Kidney glomerular epithelial cell (primary cell): Measurements from ENCODE around the gene MXRA8.

Source experiments
- DNase-seq: peaks from one replicate; lab custom pipeline; 2025; lab: John Stamatoyannopoulos, UW

Gene MXRA8

DNA sequence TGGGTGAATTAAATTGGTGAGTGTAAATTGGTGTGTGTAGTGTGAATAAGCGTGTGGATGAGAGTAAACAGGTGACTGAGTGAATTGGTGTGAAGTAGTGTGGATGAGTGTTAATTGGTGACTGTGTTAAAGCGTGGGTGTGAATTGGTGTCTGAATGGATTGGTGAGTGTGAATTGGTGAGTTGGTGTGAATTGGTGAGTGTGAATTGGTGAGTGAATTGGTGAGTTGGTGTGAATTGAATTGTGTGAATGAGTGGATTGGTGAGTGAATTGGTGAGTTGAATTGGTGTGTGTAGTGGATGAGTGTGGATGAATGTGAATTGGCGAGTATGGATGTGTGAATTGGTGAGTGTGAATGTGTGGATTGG, 8.3 kb upstream of the MXRA8 start:
- no peak for DNase-seq

DNA sequence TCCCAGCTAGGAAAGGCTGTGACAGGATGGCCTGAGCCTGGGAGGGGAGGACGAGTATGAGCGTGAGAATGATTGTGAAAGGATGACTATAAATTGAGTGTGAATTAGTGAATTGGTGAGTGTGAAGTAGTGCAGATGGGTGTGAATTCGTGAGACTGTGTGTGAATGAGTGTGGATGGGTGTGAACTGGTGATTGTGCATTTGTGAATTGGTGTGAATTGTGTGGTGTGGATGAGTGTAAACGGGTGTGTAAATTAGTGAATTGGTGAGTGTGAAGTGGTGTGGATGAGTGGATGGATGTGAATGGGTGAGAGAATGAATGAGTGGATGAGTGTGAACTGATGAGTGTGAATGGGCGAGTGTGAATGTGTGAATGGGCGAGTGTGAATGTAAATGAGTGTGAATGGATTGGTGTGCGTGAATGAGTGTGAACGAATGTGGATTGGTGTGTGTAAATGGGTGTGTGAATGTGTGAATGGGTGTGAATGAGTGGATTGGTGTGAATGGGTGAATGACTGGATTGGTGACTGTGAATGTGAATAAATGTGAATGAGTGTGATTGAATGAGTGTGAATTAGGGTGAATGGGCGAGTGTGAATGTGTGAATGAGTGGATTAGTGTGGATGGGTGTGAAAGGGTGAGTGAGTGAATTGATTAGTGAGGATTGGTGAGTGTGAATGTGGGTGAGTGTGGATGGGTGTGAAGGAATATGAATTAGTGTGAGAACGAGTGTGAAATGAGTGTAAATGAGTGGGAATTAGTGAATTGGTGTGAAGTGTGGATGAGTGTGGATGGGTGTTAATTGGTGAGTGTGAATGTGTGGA, 7.7 kb upstream of the MXRA8 start:
- no peak for DNase-seq

DNA sequence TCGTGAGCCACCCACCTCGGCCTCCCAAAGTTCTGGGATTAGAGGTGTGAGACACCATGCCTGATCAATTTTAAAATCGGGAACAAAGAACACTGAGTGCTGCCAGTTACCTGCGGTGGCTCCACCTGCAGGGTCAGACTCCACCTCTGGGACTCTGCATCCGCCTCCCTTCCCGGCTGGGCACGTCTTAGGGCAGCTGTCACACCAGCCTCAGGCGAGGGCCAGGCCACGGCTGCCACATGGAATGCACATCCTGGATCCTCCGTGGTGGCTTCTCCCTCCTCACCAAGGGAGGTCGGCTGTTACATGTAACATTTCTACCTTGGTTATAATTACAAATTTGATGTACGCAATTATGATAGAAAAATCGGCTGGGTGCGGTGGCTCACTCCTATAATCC, 5.9 kb upstream of the MXRA8 start:
- DNase-seq: no peak

DNA sequence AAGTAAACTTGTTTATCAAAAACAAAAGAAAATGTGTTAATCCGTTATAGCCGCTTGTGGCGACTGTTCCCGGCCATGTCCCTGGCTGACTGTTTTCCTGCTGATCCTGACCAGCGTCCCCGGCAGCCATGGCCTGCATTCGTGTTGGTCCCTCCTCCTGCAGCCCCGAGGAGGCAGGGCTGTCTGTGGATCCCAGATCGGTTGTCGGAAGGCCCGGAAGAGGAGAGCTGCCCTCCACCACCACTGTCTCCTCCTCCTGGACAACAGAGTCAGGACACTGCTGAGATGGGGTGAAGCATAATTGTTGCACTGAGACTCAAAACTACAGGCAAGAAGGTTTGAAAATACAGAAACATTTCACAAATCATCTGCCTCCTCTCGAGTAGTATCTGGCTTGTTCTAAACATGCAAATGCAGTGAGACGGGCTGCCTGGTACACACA, 3.6 kb upstream of the MXRA8 start:
- peak; percentile 32 for DNase-seq

DNA sequence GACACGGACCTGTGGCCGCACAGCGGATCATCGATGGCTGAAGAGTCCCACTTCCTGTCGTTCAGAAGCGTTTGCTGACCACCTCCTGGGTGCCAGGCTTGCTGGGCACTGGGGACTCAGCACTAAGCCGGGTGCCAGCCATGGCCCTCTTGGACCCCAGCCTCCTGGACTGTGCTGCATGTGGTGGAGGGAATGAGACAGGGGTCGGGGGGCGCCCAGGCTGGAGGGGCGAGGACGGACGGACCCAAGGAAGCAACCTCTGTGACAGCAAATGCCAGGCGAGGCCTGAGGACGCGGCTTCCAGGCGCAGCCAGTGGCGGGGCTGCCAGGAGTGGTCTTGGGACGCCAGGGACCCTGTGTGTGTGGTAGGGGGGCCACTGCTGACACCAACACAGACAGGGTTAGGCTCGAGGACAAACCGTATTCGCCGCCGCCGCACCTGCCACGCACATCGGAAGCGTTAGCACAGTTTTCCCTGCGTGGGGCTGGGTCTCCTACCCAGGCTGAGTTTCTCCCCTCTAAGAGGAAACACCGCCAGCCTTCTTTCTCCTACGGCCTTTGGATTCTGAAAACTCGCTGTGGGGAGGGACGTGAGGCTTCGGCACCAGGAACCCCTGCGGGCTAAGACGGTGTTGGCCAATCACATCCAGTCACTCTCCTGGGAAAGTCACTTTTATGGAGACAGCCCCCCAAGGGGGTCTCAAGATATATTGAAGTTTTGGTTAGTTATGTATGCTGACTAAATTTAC, 3.1 kb upstream of the MXRA8 start:
- DNase-seq: no peak

DNA sequence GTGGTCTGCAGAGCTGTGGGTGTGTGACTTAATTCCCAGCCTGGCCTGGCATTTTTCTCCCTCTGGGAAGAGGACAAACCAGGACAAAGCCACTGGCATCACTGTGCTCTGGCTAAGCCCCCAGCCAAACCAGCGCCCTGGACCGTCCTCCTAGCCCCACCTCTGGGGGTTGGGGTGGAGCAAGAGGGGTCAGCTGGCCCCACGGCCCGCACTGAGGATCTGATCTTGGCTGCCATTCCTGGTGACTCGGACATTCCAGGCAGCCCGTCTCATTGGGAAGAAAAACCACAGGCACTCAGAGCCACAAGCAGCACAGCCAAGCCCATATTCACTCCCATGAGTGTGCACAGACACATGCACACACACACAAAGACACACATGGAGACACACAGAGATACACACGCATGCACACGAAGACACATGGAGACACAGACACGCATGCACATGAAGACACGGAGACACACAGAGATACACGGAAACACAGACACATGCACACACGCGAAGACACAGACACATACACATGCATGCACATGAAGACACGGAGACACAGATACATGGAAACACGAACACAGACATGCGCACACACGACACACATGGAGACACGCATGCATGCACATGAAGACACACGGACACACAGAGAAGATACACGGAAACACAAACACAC, 2.3 kb upstream of the MXRA8 start:
- peak; percentile 89 for DNase-seq

DNA sequence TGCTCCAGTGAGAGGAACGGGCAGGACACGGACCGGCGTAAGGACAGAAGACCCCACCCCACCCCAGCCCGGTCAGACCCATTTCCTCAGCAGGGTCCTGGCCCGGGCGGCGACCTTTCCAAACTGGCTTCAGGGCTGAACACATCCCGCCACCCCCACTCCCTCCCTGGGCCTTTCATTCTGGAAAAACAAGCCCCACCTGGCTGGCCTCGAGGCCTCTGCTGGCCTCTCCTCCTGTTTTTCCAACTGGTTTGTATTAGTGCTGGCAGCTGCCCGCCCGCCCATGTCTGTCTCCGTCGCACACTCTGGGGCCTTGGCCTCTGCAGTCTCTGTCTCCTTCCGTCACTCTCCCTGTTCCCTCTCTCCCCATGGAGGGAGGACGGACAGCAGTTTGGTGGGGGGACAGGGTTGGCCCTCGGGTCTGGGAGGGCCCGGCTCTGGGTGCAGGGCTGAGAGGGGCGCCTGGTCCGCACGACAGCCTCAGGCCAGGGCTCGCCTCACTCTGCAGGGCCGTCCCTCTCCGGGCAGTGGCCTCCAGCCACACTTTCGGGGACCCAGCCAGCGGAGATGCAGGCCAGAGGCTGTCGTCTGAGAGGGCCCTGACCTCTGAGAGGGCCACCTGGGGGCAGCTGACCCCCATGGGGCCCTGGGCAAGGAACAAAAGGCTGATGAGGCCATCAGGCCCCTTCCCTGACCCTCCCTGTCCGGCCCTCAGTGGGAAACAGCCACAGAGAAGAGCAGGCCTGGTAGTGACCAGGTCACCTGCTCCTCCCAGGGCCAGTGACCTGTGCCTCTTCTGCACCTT, 1.5 kb upstream of the MXRA8 start:
- DNase-seq: no peak

DNA sequence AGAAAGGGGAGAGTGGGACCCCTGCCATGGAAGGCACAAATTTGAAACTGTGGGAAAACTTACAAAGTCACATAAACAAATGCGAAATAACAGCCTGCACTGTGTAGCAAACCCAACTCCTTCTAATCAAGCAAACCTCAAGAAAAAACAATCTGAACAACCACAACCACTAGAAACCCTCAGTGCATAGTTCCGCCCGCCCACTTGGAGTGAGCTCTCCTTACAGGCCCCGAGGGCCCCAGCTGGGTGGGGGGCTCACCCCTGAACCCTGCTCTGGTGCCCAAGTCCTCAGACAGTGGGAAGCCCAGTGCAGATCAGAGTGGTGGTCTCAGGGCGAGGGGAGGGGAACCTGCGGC, 931 bp upstream of the MXRA8 start:
- no peak for DNase-seq

DNA sequence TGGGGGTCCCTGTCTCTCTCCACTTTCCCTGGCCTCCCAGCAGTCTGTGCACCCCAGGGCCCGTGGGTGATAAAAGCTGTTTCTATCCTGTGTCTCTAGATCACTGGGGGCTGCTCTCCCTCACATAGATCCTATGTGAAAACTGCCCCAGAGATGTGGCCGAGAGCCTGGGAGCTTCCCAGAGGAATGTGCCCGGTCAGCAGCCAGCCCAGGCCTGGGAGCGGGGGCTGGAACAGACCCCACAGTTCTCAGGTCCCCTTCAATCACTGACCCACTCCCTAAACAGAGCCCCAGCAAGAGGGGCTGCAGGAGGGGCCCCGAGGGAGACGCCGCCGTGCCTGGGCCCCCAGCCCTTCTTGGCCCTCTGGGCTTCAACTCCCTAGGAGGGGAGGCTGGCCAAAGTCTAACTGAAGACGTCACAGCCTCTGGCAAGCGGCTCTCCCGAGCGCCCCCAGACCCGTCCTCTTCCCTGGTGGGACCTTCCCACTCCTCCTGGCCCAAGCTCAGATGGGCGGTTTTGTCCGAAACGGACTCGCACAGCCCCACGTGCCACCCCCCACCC, 403 bp downstream of the MXRA8 start:
- DNase-seq: peak; percentile 40

DNA sequence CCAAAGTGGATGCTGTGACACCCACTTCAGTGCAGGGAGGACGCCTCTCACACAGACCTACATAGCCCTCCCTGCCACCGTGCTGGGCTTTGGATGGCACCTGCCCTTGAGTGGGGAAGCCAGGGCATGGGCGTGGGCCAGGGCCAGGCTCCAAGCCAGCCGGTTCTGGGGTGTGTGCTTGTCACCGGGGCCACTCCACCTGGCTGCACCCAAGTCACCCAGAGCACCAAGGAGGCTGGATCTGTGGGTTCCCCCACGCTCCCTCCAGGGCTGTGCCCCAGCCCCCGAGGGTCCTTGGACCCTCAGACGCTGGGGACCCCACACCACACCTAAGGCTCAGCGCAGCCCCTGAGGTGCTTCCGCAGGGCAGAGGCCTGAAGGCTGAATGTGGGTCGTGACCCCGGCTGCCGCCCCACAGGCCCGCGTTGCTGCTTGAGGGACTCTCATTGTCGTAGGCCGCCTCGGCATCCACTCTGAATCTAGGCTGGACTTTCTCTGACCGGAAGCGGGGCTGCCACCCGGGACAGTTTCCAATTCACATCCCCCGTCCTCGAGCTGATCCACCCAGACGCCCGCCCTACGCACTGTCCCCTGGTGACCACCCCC, 1.5 kb downstream of the MXRA8 start:
- no peak for DNase-seq

DNA sequence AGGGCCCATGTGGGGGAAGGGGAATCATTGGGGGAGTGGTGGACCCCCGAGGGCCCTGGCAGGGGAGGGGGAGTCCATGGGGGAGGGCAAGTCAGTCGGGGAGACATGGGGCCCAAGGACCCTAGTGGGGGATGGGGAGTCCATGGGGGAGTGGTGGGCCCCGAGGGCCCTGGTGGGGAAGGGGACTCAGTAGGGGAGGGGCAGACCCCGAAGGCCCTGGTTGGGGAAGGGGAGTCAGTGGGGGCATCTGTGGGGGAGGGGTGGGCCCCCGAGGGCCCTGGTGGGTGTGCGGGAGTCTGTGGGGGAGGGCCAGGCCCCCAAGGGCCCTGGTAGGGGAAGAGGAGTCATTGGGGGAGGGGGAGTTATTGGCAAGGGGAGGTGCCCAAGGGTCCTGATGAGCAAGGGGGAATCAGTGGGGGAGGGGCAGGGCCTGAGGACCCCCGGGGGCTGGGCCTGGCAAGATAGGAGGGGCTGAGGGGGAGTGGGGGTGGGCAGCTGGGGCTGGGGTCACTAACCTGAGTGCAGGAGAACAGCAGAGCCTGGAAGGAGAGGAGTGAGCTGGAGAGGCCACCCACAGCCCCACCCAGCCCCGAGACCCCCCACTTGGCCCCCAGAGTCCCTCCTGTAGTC, 2.1 kb downstream of the MXRA8 start:
- no peak for DNase-seq

DNA sequence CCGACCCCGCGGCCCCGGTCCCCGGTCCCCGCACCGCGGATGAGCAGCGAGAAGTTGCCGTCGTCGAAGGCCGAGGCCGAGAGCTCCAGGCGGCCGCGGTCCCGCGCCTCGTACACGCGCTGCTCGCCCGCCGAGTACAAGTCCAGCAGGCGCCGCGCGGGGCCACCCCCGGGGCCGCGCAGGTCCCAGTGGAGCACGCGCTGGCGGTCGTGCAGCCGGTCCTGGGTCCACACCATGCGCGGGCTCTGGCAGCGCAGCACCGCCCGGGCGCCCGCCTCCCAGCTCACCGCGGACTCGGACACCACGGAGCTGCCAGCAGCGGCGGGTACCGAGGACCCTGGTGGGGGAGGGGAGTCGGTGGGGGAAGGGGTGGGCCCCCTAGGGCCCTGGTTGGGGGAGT, 2.9 kb downstream of the MXRA8 start:
- DNase-seq: no peak

DNA sequence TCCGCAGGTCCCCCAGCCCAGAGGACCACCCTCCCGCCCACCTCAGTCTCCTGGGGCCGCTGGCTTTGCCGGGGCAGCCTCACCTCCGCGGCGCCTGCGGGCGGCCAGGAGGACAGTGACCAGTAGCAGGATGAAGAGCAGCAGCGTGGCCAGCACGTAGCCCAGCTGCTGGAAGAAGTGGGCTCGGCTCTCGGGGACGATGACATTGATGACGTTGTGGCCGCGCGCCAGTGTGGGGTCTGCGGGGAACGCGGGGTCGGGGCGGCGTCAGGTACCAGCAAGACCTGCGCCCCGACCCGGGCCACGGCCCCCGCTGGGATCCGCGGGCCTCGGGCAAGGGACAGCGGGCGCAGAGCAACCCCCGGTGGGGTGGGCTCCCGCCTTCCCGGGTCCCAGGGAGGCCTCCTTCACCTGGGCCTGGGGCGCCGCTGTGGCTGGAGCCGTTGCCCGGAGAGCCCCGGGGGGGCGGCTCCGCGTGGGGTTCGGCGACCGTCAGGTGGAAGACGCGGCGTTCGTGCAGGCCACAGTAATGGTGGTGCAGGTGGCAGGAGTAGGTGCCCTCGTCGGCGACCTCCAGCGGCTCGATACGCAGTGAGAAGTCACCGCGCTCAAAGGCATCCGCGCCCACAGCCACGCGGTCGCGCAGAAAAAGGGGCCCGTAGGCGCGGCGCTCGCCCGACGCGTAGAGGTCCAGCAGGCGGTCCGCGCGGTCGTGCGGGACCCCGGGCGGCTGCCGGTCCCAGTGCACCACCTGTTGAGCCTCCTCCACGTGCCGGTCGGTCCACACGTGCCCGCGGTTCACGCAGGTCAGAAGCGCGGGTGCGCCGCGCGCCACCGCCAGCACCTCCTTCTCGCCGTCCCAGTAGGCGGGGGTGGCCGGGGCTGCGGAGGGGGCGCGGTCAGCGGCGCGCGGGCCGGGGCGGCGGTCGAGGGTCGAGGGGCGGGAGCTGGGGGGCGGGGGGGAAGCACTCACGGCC, 3.8 kb downstream of the MXRA8 start:
- no peak for DNase-seq

DNA sequence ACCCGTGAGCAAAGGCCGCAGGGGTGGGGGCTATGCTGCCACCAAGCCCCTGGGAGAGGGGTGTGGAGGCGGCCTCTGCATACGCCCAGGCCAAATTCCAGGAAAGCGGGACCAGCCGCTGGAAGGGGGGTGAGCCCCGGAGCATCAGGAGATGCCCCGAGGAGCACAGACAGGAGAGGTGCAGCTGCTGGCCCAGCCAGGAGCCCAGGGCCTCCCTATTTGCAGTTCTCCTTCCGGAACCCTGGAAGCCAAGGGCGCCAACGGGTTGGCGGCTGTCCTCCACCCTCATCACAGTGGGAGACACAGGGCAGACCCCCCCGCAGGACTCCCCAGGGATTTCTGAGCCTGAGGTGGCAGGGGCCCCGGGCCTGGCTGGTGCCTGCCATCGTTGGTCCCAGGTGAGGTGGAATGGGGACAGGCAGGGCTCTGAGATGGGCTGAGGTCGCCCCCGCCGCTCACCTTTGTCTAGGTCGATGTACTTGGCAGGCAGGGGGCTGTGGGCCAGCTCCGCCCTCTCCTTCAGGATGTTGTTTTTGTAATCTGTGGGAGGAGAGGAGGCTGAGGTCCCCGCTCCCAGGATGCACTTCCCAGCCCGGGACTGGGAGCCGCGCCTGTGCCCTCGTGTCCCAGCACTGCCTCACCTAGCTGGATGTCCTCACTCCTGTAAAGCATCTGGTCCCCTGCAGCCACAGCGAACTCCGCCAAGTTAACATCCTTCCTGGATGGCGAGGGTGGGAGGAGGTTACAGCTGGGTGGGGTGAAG, 4.8 kb downstream of the MXRA8 start:
- no peak for DNase-seq

DNA sequence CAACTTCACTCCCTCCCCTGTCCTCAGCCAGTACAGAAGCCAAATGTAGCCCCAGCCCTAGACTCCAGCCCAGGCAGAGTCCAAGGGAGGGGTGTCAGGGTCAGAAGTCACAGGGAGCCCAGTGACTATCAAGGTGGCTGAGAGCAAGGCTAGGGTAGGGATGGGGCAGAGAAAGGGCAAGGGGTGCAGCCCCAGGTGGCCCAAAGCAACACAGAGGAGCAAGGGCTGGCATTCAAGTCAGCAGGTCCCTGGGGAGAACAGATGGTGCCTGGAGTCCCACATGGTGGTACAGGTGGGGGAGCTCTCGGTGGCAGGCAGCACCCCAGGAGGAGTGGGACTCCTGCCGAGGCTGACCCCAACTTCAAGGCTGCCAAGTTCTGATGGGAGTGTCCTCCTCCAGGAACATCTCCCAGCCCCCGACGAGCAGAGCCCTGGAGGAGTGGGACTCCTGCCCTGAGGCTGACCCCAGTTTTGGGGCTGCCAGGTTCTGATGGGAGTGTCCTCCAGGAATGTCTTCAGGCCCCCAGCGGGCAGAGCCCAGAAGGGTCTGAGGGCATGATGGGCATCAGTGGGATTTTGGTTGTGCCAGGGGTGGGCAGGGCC, 5.5 kb downstream of the MXRA8 start:
- DNase-seq: no peak

DNA sequence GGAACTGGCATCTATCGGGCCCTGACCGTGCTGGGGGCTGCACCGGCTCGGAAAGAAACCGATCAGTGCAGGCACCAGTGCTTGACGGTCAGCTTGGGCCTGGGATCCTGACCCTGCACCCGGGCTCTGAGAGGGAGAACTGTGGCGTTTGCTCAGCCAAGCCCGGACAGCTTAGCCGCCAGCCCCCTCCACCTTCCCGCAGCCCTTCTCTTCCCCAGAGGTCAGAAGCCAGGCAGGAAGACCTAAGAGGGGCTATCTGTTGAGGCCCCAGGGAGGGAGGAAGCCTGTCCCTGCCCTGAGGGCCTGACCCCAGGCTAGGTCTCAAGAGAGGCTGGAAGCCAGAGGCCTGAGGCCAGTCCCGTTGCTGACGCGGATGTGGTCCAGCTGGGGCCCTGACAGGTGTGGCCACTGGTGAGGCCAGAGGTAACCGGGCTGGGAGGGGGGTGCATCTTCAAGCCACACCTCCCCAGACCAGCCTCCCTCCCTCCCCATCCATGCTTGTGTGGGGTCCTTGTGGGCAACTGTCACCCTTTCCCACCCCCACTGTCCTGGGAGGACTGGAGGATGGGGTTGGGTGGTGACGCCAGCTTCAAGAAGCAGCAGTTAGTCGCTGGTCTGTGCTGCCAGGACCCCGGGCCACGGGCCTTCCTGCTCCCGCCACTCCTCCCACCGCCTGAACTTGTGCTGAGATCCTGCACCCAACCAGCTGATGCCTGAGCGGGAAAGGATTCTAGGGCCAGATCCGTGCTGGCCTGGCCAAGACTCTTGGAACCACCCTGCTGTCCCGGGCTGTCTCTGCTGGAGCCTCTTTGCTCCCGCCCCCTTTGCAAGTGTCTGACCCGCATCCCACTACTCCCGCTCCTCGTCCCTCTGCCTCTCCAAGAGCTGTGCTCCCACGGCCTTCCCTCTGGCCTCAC, 6.6 kb downstream of the MXRA8 start:
- no peak for DNase-seq

DNA sequence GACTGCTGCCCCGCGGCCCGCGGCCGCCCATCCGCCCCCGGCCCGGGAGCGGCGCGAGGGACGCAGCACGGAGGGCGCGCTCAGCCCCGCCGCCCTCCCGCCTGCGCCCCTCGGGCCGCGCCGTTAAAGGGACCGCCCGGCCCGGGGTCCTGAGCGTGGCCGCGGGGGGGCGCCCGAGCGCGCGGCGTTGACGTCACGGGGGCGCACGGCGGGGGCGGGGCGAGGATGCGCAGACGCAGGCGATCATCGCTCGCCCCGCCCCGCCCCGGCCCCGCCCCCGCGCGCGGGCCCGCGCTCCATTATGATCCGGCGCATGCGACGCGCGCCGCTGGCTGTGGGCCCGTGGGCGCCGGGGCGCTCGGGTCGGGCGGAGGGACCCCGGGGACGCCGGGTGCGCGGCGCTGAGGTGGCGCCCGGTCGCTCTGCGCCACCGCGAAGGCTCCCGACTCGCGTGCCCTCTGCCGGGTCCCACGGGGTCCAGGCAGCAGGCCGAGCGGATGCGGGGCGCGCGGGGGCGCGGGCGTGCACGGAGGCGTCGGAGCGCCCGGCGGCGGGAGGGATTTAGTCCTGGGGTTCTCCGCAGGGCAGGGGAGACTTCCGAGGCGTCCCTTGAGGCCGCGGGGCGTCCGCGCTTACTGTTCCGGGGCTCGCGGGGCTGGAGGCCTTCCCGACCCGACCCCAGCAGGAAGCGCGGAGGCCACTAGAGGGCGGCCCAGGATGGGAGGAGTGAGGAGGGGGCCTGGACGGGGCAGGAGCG, 8.9 kb downstream of the MXRA8 start, which contains the start of gene DVL1:
TSS of gene DVL1 (minus strand) at position 163 of the 757 bp plus-strand sequence. CDS start 353 bp downstream, outside the sequence.
- peak; percentile 18 for DNase-seq
